ENCODE data around the gene GCLC. TPM values are rescaled to one million over a fixed set of nuclear protein-coding genes. Genes with fewer than 3 reads are reported as not detected.

Gene GCLC
- total and polyA plus RNA-seq, 9 of the 15 experiments (the other 6 are each of a cell fraction or from before 2014, with no cell fraction given): 3.9 to 20.0 (median 9.4) TPM

GRCh38 chr6:53464483-53464882, 80.4 kb downstream of the GCLC start (continued):
- TF ChIP-seq ZBTB12 (CRISPR knock-in tag; IDR thresholded peaks at IDR 0.05): no peak
- no peak for TF ChIP-seq MGA (IDR thresholded peaks at IDR 0.05)

Measured in K562 (cell line).